Prostate gland (tissue), 2 donors: ENCODE data around the gene YIPF5. TPM values are rescaled to one million over a fixed set of nuclear protein-coding genes. Genes with fewer than 3 reads are reported as not detected.

Source experiments
- DNase-seq: peaks from one replicate; pipeline ENCODE4 v3.0.0-alpha.2; 2019; ENCODE audit warnings: low spot score
- H3K27ac ChIP-seq, 2 donors: fragments of 200-600 bp; sonication (generic); 2 replicates each; pipeline ENCODE4 v1.5.1; 2017 to 2019
- H3K27me3 ChIP-seq: fragments of 200-600 bp; sonication (generic); replicated peaks from 2 replicates; pipeline ENCODE4 v1.5.1; 2019; ENCODE audit not compliant: insufficient read depth
- H3K36me3 ChIP-seq, 2 donors: fragments of 200-600 bp; sonication (generic); 1 replicate in 1 of 2; 2 replicates in 1 of 2; pipeline versions ENCODE4 v1.5.1 to v1.8.1; 2017 to 2019
- H3K4me1 ChIP-seq: fragments of 200-600 bp; sonication (generic); replicated peaks from 2 replicates; pipeline ENCODE4 v1.5.1; 2019
- H3K4me3 ChIP-seq, 2 donors: fragments of 200-600 bp; sonication (generic); 2 replicates each; pipeline ENCODE4 v1.5.1; 2017 to 2019
- H3K9me3 ChIP-seq: fragments of 200-600 bp; sonication (generic); 2 replicates; pipeline ENCODE4 v1.5.1; 2017
- POLR2A ChIP-seq: fragments of 450-650 bp; IDR thresholded peaks from one replicate; pipeline ENCODE4 v1.6.1; 2016; ENCODE audit warnings: antibody characterized with exemption, mild to moderate bottlenecking
- POLR2AphosphoS5 ChIP-seq: sonication (generic); formaldehyde crosslinking; IDR thresholded peaks from one replicate; pipeline ENCODE4 v1.6.1; 2017; ENCODE audit warnings: antibody characterized with exemption
- WGBS: methylation state at CpG from one replicate; pipeline ENCODE4 v1.1.5; 2018; 5-methylcytosine and 5-hydroxymethylcytosine counted together
- intact Hi-C: fragments of 100-400 bp; cut with DNase I; formaldehyde crosslinking; loops from one replicate; pipeline ENCODE4 v1.14.2; 2022
- total RNA-seq, 2 donors: library from RNA; depleted of rRNA; stranded (reverse); fragments of >200 nt; gene quantifications; one replicate each; pipeline ENCODE4 v1.1.0, GENCODE V29; 2016
- TF ChIP-seq, protein P1 (sequence below), 4 experiments: fragments of 200-600 bp in 2 of 4; fragments of 450-650 bp in 2 of 4; sonication (generic) in 2 of 4; IDR thresholded peaks; 1 replicate in 3 of 4; 2 replicates in 1 of 4; pipeline ENCODE4 v1.5.1; 2016 to 2019; ENCODE audit warnings: antibody characterized with exemption in 4 of 4, mild to moderate bottlenecking in 2 of 4, moderate library complexity in 2 of 4

YIPF5 gene
- 10 to 100 TPM; 34.4 to 45.3 TPM for total RNA-seq

DNA sequence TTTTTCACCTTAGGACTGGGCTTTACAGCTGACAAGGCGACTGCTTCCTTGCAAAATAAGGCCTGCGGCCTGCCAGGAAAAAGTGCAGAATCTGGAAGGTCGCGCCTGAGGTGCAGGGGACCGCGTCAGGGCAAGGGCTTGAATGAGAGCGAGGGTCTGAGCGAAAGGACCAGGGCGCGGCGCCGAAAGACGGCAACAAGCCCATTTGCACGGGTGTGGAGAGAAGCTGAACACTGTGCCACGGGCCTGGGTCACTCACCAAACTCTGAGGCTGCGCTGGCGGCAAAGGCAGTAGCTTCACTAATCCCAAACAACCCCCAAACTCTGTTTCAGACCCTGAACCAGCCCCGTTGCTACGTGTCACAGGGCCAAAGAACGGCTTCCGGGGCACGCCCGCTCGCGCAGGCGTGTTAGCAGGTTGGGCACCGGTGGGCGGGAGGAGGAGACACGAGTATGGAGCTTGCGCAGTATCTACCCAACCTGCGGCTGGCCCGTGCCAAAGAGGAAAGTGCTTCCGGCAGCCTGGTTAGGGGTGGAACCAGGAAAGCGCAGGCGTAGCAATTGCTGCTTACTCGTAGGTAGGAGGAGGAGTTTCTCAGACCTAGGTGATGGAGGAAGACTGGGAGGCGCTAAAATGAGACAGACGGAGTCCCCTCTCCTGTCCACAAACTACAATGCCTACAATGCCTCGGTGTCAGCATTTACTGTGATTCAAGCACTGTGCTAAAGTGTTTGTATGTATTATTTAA is at the start of gene YIPF5, which contains the start of gene KCTD16:
Gene YIPF5, minus strand, starts transcription at position 384 of the 749 bp plus-strand sequence. CDS start 704 bp downstream, outside the sequence.
Gene KCTD16, plus strand, starts transcription at position 598 of the 749 bp plus-strand sequence.
- no peaks in the 10 kb centered on the region for H3K27me3 ChIP-seq
- WGBS, result under 1% methylated on average over 39 of the region's 39 CpGs
- intact Hi-C loops, result no loop called here

GRCh38 chr5:144219869-144220268 is 49.4 kb upstream of the YIPF5 start:
- H3K4me3 ChIP-seq, result no peak overlapping the region
- no peaks in the 10 kb centered on the region for H3K27me3 ChIP-seq
- WGBS, result 65% methylated on average over 3 of the region's 3 CpGs
- H3K4me1 ChIP-seq, result no peaks in the 10 kb centered on the region
- TF ChIP-seq POLR2A (no peak), POLR2AphosphoS5 (no peak)
- TF ChIP-seq, protein P1, sequence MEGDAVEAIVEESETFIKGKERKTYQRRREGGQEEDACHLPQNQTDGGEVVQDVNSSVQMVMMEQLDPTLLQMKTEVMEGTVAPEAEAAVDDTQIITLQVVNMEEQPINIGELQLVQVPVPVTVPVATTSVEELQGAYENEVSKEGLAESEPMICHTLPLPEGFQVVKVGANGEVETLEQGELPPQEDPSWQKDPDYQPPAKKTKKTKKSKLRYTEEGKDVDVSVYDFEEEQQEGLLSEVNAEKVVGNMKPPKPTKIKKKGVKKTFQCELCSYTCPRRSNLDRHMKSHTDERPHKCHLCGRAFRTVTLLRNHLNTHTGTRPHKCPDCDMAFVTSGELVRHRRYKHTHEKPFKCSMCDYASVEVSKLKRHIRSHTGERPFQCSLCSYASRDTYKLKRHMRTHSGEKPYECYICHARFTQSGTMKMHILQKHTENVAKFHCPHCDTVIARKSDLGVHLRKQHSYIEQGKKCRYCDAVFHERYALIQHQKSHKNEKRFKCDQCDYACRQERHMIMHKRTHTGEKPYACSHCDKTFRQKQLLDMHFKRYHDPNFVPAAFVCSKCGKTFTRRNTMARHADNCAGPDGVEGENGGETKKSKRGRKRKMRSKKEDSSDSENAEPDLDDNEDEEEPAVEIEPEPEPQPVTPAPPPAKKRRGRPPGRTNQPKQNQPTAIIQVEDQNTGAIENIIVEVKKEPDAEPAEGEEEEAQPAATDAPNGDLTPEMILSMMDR (IDR thresholded peaks at IDR 0.05), result no peak
- intact Hi-C loops, result no loop called here
- no peak for DNase-seq
- no peaks in the 10 kb centered on the region for H3K9me3 ChIP-seq
- H3K27ac ChIP-seq, result no peak overlapping the region
- no peaks in the 10 kb centered on the region for H3K36me3 ChIP-seq

More for the DNA sequence above, at the start of gene YIPF5, which contains the start of gene KCTD16:
- peak; percentile 99 for TF ChIP-seq POLR2AphosphoS5
- TF ChIP-seq, protein P1 (IDR thresholded peaks at IDR 0.05), result no peak
- TF ChIP-seq POLR2A, result peak; percentile 59
- Histone ChIP-seq H3K9me3 (no peaks in the 10 kb centered on the region), H3K4me3 (peak within 1 kb of the TSS; percentile 84 to 86), H3K36me3 (no peaks in the 10 kb centered on the region), H3K27ac (peak within 1 kb of the TSS; percentile 67 to 68), H3K4me1 (no peaks in the 10 kb centered on the region)
- peak; percentile 95 for DNase-seq

GRCh38 chr5:144210655-144211054 is 40.2 kb upstream of the YIPF5 start:
- TF ChIP-seq, protein P1 (IDR thresholded peaks at IDR 0.05), result no peak
- no peak for TF ChIP-seq POLR2AphosphoS5
- TF ChIP-seq POLR2A, result no peak
- H3K9me3 ChIP-seq, result no peaks in the 10 kb centered on the region
- H3K4me3 ChIP-seq, result no peak overlapping the region
- no peaks in the 10 kb centered on the region for H3K27me3 ChIP-seq
- no peak for DNase-seq
- 64% methylated on average over 1 of the region's 1 CpG for WGBS
- H3K4me1 ChIP-seq, result no peaks in the 10 kb centered on the region
- no peak overlapping the region for H3K27ac ChIP-seq
- H3K36me3 ChIP-seq, result no peaks in the 10 kb centered on the region
- intact Hi-C loops, result no loop called here

DNA sequence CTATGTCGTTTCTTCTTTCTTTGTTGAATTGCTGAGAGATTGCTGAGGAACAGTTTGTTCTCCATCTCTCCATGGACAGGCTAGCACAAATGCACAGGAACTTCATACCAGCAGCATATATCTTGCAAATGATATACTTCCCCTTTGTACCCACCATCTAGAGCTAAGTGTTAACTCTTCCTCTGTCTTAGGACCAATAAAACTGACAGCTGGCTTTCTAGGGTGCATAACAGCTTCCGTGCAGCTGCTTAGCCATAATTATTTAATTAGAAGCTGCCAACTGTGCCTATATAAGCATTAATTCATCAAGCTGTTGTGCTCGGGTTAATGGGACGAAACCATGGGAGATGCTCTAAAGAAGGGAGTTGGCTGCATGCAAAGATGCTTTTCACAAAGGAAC is 38.9 kb upstream of the YIPF5 start:
- DNase-seq, result no peak
- intact Hi-C loops, result loop anchor here (10.0 kb wide), 1 partner anchor 1925 kb away; no protein-coding TSS in a partner anchor
- 70% methylated on average over 4 of the region's 4 CpGs for WGBS
- Histone ChIP-seq H3K27ac (no peak overlapping the region), H3K4me1 (no peaks in the 10 kb centered on the region), H3K4me3 (no peak overlapping the region), H3K36me3 (no peaks in the 10 kb centered on the region), H3K27me3 (no peaks in the 10 kb centered on the region), H3K9me3 (no peaks in the 10 kb centered on the region)
- TF ChIP-seq POLR2AphosphoS5, result no peak
- TF ChIP-seq, protein P1 (IDR thresholded peaks at IDR 0.05), result no peak
- TF ChIP-seq POLR2A, result no peak
